Measurements from ENCODE around the gene FOXP1.

Gene FOXP1

DNA sequence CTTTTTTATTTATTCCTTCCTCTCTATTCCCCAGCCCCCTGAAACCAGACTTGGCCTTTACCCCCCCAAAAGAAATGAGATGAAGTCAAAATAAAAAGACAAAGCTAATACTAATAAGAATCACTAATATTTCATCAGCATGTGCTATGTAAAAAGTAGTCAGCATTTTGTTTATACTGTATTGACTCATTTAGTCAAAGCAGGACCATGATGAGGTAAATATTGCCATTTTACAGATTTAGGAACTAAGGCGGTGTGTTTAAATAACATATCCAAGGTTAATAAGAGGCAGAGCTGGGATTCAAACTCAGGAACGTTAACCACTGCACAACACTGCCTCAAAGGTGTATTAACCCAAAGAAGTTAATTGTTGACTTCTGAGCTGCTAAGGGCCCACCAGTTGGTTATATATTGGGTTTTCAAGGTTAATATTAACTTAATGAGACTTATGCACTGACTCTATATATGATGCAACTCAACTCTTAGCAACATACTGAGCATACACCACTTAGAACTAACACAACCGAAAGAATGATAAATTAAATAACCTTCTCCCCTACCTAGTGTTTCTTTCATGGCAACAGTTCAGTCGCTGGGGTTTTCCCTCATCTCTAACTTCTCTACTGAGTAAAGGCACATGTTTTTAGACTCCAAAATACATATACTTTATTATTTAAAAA, 34.7 kb downstream of the FOXP1 start:
- Histone ChIP-seq H3K27me3 (ENCODE audit: control insufficient read depth, low read length) (no peaks in the 10 kb centered on the region), H3K9me2 (replicated peaks; ENCODE audit: control insufficient read depth, low read length) (no peaks in the 10 kb centered on the region), H3K4me3 (ENCODE audit: low read length) (peak overlapping the region; percentile 12; the same call in 1 of the 2 replicates), H3K9me3 (ENCODE audit: control insufficient read depth, insufficient read depth, low read length) (no peaks in the 10 kb centered on the region), H3K4me2 (ENCODE audit: low read length) (peak overlapping the region; percentile 66; the same call in 1 of the 2 replicates), H3F3A (ENCODE audit: control insufficient read depth, insufficient read depth) (peaks cover 12% of the 10 kb centered on the region), H3K36me3 (ENCODE audit: control insufficient read depth, low read length) (peaks cover 37% of the 10 kb centered on the region), H3K4me1 (ENCODE audit: control insufficient read depth, low read length) (peaks cover 88% of the 10 kb centered on the region), H3K79me2 (ENCODE audit: control insufficient read depth, low read length) (peaks cover 92% of the 10 kb centered on the region), H4K20me1 (ENCODE audit: control insufficient read depth, insufficient read depth, low read depth, low read length) (no peaks in the 10 kb centered on the region), H3K27ac (ENCODE audit: low read depth, low read length) (no peak overlapping the region)
- TF ChIP-seq EZH2phosphoT487 (IDR thresholded peaks at IDR 0.05; ENCODE audit: borderline replicate concordance, low read length) (no peak), CTCF (IDR thresholded peaks at IDR 0.05; ENCODE audit: low read depth, low read length, poor library complexity, severe bottlenecking) (no peak)

GRCh38 chr3:71547249-71548198, 36.0 kb downstream of the FOXP1 start:
- TF ChIP-seq CTCF (IDR thresholded peaks at IDR 0.05; ENCODE audit: low read depth, low read length, poor library complexity, severe bottlenecking), result no peak
- TF ChIP-seq EZH2phosphoT487 (IDR thresholded peaks at IDR 0.05; ENCODE audit: borderline replicate concordance, low read length), result no peak
- H3K4me3 ChIP-seq (ENCODE audit: low read length), result no peak overlapping the region
- peaks cover 89% of the 10 kb centered on the region for H3K4me1 ChIP-seq (ENCODE audit: control insufficient read depth, low read length)
- peak overlapping the region; percentile 37 for H3K27ac ChIP-seq (ENCODE audit: low read depth, low read length)
- H3K36me3 ChIP-seq (ENCODE audit: control insufficient read depth, low read length), result peaks cover 31% of the 10 kb centered on the region
- no peaks in the 10 kb centered on the region for H3K9me2 ChIP-seq (replicated peaks; ENCODE audit: control insufficient read depth, low read length)
- no peaks in the 10 kb centered on the region for H4K20me1 ChIP-seq (ENCODE audit: control insufficient read depth, insufficient read depth, low read depth, low read length)
- H3K27me3 ChIP-seq (ENCODE audit: control insufficient read depth, low read length), result no peaks in the 10 kb centered on the region
- peaks cover 22% of the 10 kb centered on the region for H3F3A ChIP-seq (ENCODE audit: control insufficient read depth, insufficient read depth)
- H3K9me3 ChIP-seq (ENCODE audit: control insufficient read depth, insufficient read depth, low read length), result no peaks in the 10 kb centered on the region
- peaks cover 88% of the 10 kb centered on the region for H3K79me2 ChIP-seq (ENCODE audit: control insufficient read depth, low read length)
- peak overlapping the region; percentile 66 for H3K4me2 ChIP-seq (ENCODE audit: low read length)

GRCh38 chr3:71546821-71547220, 36.7 kb downstream of the FOXP1 start:
- peak overlapping the region; percentile 66 for H3K4me2 ChIP-seq (ENCODE audit: low read length)
- H3K9me2 ChIP-seq (replicated peaks; ENCODE audit: control insufficient read depth, low read length), result no peaks in the 10 kb centered on the region
- peaks cover 92% of the 10 kb centered on the region for H3K4me1 ChIP-seq (ENCODE audit: control insufficient read depth, low read length)
- TF ChIP-seq CTCF (IDR thresholded peaks at IDR 0.05; ENCODE audit: low read depth, low read length, poor library complexity, severe bottlenecking) (no peak), EZH2phosphoT487 (IDR thresholded peaks at IDR 0.05; ENCODE audit: borderline replicate concordance, low read length) (no peak)
- H3K4me3 ChIP-seq (ENCODE audit: low read length), result no peak overlapping the region
- peaks cover 35% of the 10 kb centered on the region for H3K36me3 ChIP-seq (ENCODE audit: control insufficient read depth, low read length)
- no peaks in the 10 kb centered on the region for H3K27me3 ChIP-seq (ENCODE audit: control insufficient read depth, low read length)
- no peaks in the 10 kb centered on the region for H3K9me3 ChIP-seq (ENCODE audit: control insufficient read depth, insufficient read depth, low read length)
- no peaks in the 10 kb centered on the region for H4K20me1 ChIP-seq (ENCODE audit: control insufficient read depth, insufficient read depth, low read depth, low read length)
- peak overlapping the region; percentile 37 for H3K27ac ChIP-seq (ENCODE audit: low read depth, low read length)
- peaks cover 88% of the 10 kb centered on the region for H3K79me2 ChIP-seq (ENCODE audit: control insufficient read depth, low read length)
- H3F3A ChIP-seq (ENCODE audit: control insufficient read depth, insufficient read depth), result peaks cover 29% of the 10 kb centered on the region
